Activated B cell treated with CpG ODN at 0.5 μM for 24 hours (primary cell): Measurements from ENCODE around the gene CD101. TPM values are rescaled to one million over a fixed set of nuclear protein-coding genes. Genes with fewer than 3 reads are reported as not detected.

Source experiments
- ATAC-seq: fragments of 200-7000 bp; cut with Tn5 transposase; one replicate; pipeline ENCODE4 v1.10.0; 2021; ENCODE audit warnings: low read depth, mild to moderate bottlenecking, moderate library complexity
- CTCF ChIA-PET: fragments of 350-600 bp; sonication (Branson Sonifier 250); formaldehyde crosslinking; loops from one replicate; lab custom pipeline; 2021; ENCODE audit warnings: antibody characterized with exemption; lab: Charles Lee
- POLR2A ChIA-PET: fragments of 350-600 bp; sonication (Branson Sonifier 250); formaldehyde crosslinking; loops from one replicate; lab custom pipeline; 2021; ENCODE audit warnings: antibody characterized with exemption; lab: Charles Lee
- DNase-seq: peaks from one replicate; pipeline ENCODE4 v3.0.0; 2022
- H3K27ac Mint-ChIP-seq: one replicate; pipeline ENCODE4 v1.8.0; 2020; ENCODE audit warnings: mixed read lengths
- H3K27me3 Mint-ChIP-seq: one replicate; pipeline ENCODE4 v1.8.0; 2021; ENCODE audit warnings: mixed read lengths
- H3K36me3 Mint-ChIP-seq: one replicate; pipeline ENCODE4 v1.8.0; 2021; ENCODE audit warnings: low read depth, mixed read lengths
- H3K4me1 Mint-ChIP-seq: one replicate; pipeline ENCODE4 v1.8.0; 2021; ENCODE audit warnings: mixed read lengths
- H3K4me3 Mint-ChIP-seq: one replicate; pipeline ENCODE4 v1.8.0; 2020; ENCODE audit warnings: mild to moderate bottlenecking, mixed read lengths
- H3K9me3 Mint-ChIP-seq: one replicate; pipeline ENCODE4 v1.8.0; 2020; ENCODE audit warnings: mixed read lengths
- intact Hi-C: fragments of 100-400 bp; cut with micrococcal nuclease; formaldehyde crosslinking; loops from one replicate; pipeline ENCODE4 v1.15.1; 2024
- total RNA-seq: library from RNA; stranded (reverse); gene quantifications from 2 replicates; pipeline ENCODE4 v1.2.3, GENCODE V29; 2022
- TF ChIP-seq, protein P1 (sequence below): fragments of 200-600 bp; IDR thresholded peaks from one replicate; pipeline ENCODE4 v1.8.0; 2022; ENCODE audit warnings: antibody characterized with exemption, mild to moderate bottlenecking

The CD101 gene
- total RNA-seq, 1 donor from 2014 or later, result 0.42 TPM

DNA sequence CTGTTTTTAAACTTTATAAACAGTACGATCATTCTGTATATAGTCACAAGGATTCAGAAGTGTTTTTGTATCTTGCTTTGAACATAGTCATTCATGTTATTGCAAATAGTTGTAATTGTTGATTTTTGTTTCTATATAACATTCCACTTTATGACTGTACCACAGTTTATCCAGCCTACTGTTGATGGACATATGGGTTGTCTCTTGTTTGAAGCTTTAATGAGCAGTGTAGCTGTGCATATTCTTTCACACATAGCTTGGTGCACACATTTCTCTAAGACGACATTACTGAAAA lies 6.1 kb downstream of the CD101 start:
- Mint-ChIP-seq H3K9me3 (no peaks in the 10 kb centered on the region), H3K4me3 (no peak overlapping the region), H3K27ac (no peak overlapping the region), H3K36me3 (no peaks in the 10 kb centered on the region), H3K27me3 (peaks cover 2% of the 10 kb centered on the region), H3K4me1 (peaks cover 7% of the 10 kb centered on the region)
- intact Hi-C loops, result no loop called here
- CTCF ChIA-PET, result no interaction called here
- POLR2A ChIA-PET, result no interaction called here
- DNase-seq, result no peak
- ATAC-seq, result no peak
- TF ChIP-seq, protein P1, sequence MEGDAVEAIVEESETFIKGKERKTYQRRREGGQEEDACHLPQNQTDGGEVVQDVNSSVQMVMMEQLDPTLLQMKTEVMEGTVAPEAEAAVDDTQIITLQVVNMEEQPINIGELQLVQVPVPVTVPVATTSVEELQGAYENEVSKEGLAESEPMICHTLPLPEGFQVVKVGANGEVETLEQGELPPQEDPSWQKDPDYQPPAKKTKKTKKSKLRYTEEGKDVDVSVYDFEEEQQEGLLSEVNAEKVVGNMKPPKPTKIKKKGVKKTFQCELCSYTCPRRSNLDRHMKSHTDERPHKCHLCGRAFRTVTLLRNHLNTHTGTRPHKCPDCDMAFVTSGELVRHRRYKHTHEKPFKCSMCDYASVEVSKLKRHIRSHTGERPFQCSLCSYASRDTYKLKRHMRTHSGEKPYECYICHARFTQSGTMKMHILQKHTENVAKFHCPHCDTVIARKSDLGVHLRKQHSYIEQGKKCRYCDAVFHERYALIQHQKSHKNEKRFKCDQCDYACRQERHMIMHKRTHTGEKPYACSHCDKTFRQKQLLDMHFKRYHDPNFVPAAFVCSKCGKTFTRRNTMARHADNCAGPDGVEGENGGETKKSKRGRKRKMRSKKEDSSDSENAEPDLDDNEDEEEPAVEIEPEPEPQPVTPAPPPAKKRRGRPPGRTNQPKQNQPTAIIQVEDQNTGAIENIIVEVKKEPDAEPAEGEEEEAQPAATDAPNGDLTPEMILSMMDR, result no peak

DNA sequence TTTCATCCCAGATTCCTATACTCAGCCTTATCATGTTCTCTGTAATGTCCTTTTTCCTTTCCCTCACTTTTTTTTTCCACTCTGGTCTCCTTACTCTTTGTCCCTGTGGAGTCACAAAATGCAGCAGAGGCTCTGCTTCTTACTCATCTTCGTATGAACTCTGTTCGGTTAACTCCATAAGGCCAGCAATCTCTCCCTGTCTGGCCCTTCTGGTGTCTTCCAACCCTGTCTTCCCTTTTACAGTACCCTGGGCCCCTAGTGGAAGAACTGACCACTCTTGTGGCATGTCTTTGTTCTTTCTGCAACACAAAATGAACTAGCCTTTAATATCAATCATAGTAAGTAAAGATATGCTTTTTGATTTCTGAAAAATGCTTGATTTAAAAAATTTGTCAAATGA lies 7.1 kb downstream of the CD101 start:
- no peak for ATAC-seq

DNA sequence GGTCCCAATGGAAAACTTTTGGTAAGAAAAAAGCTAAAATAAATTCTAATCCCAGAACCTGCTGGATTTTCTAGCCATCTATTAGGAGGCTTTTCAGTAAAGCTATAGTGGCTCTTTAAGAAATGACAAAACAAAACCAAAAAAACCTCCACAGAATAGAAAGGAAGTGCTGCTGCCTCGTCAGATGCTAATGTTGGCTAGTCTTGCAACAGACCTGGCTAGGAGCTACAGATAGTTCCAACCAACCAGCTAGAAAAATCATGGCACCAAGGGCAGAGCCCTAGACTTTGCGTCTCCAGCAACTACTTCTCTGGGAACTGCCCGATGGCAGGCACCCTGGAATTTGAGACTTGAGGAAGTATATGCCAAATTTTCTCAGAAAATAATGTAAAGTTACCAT lies 7.6 kb downstream of the CD101 start:
- Mint-ChIP-seq H3K9me3 (no peaks in the 10 kb centered on the region), H3K4me3 (no peak overlapping the region), H3K27me3 (peaks cover 2% of the 10 kb centered on the region), H3K36me3 (no peaks in the 10 kb centered on the region), H3K4me1 (no peaks in the 10 kb centered on the region), H3K27ac (no peak overlapping the region)
- TF ChIP-seq, protein P1, result no peak
- POLR2A ChIA-PET, result no interaction called here
- intact Hi-C loops, result no loop called here
- ATAC-seq, result no peak
- no peak for DNase-seq
- CTCF ChIA-PET, result no interaction called here

More for the DNA sequence above, 7.1 kb downstream of the CD101 start:
- ChIA-PET CTCF (no interaction called here), POLR2A (no interaction called here)
- Mint-ChIP-seq H3K4me3 (no peak overlapping the region), H3K27me3 (peaks cover 2% of the 10 kb centered on the region), H3K27ac (no peak overlapping the region), H3K9me3 (no peaks in the 10 kb centered on the region), H3K4me1 (peaks cover under 1% of the 10 kb centered on the region), H3K36me3 (no peaks in the 10 kb centered on the region)
- intact Hi-C loops, result no loop called here
- TF ChIP-seq, protein P1, result no peak
- DNase-seq, result no peak

DNA sequence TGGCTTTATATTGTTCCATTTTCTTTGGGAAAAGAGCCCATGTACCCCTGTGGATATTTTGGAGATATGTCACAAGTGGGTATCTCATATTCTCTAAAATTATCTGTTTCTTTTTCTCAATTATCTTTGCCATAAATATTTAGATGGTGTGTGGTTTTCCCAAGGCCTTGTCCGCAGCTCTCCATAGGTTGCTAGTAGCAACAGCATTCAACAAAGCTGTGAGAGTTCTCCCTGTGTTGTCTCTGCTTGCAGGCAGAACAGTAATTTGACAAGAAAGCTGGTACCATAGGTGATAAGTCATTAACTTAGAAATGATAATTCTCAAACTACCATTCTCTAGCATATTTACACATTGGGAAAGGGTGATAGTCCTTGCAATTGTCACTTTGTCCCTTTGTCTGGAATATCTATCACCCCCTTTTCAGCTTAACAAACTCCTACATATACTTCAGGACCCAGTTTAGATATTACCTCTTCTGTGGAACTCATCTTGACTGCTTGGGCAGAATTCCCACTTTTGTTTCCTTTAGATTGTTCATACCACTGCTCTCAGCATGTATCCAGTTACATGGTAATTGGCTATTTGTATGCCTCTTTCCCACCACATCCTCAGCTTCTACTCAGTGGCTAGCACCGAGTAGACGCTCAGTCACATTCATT lies 8.9 kb downstream of the CD101 start:
- Mint-ChIP-seq H3K27me3 (peaks cover 2% of the 10 kb centered on the region), H3K4me1 (no peaks in the 10 kb centered on the region), H3K27ac (no peak overlapping the region), H3K4me3 (no peak overlapping the region), H3K9me3 (no peaks in the 10 kb centered on the region), H3K36me3 (no peaks in the 10 kb centered on the region)
- ATAC-seq (no peak), DNase-seq (no peak)
- POLR2A ChIA-PET, result no interaction called here
- TF ChIP-seq, protein P1, result no peak
- CTCF ChIA-PET, result no interaction called here
- intact Hi-C loops, result no loop called here

DNA sequence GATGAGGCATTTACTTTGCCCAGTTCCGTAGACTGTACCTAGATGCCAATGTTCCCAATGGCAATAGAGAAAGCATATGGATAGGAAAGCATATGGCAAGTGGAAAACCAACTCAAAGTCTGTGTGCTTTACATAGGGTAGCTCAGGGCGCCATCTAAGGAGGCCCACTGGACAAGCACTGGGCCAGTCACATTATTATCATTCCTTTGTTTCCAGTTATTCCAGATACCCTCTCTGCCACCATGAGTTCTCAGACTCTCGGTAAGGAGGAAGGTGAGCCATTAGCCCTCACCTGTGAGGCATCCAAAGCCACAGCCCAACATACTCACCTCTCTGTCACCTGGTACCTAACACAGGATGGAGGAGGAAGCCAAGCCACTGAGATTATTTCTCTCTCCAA lies 9.8 kb downstream of the CD101 start:
- ChIA-PET POLR2A (no interaction called here), CTCF (interaction anchor here (0.5 kb wide), 1 partner anchor 339 kb away, joined by 3 read pairs; no protein-coding TSS in a partner anchor)
- Mint-ChIP-seq H3K4me3 (no peak overlapping the region), H3K4me1 (no peaks in the 10 kb centered on the region), H3K27ac (no peak overlapping the region), H3K36me3 (no peaks in the 10 kb centered on the region), H3K9me3 (no peaks in the 10 kb centered on the region), H3K27me3 (peaks cover 2% of the 10 kb centered on the region)
- no peak for ATAC-seq
- intact Hi-C loops, result no loop called here
- TF ChIP-seq, protein P1, result no peak
- DNase-seq, result no peak
